Stimulated activated CD4-positive, alpha-beta T cell treated with anti-CD3 and anti-CD28 coated beads, Interleukin-15, amount 100 ng/mL, for 24 hours (primary cell): ENCODE measurements around the gene PNO1.
"Not testable (repeated sequence)": the region's sequence is repeated elsewhere in the genome, so short reads cannot be mapped to it uniquely, and the experiment has no call there.

Source experiments
- DNase-seq: peaks from one replicate; pipeline ENCODE4 v3.0.0-alpha.2; 2020

The PNO1 gene

DNA sequence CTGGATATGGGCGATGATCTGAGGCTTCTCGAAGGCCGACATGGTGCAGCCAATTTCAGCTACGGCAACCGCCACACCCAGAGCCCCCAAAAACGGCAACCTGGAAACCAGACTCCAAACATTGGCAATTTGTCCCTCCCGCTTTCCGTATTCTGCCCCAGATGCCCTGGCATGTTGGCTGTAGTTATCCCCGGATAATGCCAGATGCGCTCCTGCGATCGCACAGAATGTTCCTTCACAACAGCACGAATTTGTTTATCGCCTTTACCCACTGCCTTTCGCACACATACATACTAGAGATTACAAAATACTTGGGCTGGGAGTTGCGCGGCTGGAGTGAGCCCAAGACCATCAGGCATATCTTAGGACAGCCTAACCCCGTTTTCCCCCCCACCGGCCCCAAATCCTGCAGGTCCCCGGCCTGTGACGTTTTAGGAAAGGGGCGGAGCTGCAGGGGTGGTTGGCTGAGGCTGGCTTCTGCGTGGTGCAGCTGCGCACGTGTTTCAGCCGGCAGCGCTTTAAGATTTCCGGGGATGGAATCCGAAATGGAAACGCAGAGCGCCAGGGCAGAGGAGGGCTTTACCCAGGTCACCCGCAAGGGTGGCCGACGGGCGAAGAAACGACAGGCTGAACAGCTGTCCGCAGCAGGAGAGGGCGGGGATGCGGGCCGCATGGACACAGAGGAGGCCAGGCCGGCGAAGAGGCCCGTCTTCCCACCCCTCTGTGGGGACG, at the start of gene PNO1:
PNO1 (plus strand) TSS at position 487 of the 732 bp plus-strand sequence; CDS start at position 534, 47 bp downstream.
- DNase-seq, result peak; percentile 98

DNA sequence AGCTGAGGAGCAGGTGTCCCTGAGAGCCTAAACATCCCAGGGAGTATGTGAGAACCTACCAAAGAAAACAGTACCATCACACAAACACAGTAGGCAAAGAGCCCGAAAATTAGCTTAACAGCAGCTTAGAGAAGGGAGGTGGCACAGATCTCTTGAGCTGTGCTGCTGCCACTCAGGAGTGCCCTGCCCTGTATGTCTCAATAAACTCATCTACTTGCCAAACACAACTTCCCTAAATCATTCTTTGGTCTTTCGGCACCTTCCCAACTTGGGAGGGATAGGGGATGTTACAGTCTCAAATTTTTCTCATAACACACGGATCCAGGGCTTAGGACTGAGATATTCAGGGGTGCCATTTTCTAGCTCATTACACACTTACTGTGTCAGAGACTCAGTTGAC, 49.6 kb upstream of the PNO1 start:
- DNase-seq, result no peak

DNA sequence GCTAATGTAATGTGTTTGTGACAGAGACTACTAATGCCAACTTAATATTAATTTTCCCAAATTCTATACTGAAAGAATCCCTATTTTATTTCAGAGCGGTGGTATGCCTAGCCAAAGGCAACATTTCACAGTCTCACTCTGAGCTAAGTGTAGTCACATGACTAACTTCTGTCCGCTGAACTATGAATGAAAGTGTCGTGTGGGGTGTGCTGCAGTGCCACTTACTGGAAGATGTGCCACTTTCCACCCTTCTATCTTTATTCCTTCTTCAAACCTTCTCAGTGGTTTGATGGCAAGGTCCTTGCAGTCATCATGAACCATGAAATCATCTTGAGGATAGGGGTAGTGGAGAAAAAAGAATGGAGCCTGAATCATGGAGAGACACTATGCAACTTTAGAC, 47.6 kb upstream of the PNO1 start:
- DNase-seq, result no peak

- no peak for DNase-seq
Observed at GRCh38 chr2:68115965-68116364, 41.7 kb upstream of the PNO1 start.

GRCh38 chr2:68117922-68118321, 39.8 kb upstream of the PNO1 start:
- DNase-seq, result not testable (repeated sequence)

DNA sequence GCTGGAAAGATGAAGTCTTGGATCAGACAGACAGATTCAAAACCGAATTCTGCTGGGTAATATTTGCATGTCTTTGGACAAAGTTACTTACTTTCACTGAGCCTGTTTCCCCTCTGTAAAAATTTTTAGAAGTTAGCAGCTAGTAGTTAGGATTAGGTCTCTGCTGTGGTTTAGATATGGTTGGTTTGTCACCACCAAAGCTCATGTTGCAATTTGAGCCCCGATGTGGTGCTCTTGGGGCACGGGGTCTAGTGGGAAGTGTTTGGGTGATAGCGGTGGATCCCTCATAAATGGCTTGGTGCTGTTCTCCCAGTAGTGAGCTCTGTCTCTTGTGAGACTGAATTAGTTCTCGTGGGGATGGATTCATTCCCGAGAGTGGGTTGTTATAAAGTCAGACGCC, 38.9 kb upstream of the PNO1 start:
- DNase-seq, result no peak

- DNase-seq, result no peak
Observed at GRCh38 chr2:68119504-68119903, 38.2 kb upstream of the PNO1 start.

DNA sequence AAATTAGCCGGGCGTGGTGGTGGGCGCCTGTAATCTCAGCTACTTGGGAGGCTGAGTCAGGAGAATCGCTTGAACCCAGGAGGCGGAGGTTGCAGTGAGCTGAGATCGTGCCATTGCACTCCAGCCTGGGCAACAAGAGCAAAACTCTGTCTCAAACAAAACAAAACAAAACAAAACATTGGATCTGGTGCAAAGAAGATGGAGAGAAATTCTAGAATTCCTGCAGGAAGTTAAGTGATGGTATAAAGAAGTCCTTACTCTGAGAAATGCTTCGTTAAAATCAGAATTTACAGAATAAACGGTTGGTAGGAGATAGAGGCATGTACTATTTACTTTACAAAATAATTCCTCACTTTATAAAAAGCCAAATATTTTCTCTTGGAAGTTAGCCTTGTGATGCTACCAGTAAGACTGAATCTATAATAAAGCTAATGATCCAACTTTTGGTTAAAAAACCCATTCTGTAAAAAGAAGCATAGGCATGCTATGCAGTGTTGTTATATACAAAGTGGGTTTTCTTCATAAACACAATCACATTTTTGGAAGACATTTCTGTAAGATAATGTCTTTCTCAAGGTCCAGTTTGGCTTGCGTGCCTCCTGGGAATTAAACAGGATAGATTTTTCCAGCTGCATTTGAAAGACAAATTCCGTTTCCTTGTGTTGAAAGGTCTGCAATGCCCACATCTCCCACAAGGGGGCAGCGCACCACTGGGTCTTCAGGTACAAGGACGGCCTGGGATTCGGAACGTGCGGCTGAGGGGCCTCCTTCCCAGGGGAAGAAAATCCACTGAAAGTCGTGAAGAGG, 35.6 kb upstream of the PNO1 start:
- DNase-seq, result peak; percentile 85

DNA sequence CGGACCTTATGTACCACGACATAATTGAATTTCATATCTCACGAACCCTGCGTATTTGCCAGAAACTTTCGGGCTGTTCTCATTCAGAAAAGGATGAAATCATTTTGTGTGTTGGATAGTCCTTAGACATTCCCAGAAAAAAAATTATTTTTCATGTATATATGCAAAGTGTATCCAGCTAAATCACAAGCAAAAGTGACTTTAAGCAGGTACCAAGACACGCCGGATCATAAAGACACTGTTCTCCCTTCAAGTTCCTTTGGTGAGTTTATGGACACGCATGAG, 35.1 kb upstream of the PNO1 start:
- no peak for DNase-seq

- no peak for DNase-seq
Observed at GRCh38 chr2:68124321-68124720, 33.4 kb upstream of the PNO1 start.

DNA sequence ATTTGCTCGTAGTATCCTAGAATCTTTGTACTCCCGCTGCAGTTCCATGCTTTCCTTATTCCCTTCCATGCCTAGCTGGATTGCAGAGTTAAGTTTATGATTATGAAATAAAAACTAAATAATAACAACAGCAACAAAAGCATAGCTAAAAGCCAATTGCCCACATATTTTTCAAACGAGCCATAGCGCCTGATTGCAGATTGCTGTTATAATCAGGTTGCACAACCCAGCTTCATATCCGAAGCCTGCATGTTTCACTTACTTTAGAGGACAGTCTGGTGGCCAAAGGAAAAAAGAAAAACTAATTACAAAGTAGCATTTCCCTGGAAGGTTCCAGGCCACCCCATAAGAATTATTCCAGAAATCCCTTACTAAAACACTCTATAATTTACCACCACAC, 31.9 kb upstream of the PNO1 start:
- no peak for DNase-seq

DNA sequence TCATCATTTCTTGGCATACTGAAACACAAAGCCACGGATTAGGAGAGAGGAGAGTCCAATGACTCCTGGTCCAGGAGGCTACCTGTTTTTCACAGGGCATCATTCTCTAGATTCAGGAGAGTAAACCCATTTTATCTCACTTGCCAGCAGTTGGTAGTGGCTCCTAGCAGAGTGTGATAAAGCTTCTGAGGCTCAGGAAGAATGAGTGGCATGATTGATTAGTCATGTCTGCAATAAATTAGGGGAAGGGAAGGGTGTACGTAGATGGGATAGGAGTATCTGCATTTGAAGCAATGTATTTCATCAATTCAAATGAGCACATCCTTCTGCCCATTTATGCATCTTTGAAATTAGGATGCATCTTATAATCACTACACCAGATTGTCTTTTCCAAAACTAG, 31.1 kb upstream of the PNO1 start:
- DNase-seq, result no peak

- no peak for DNase-seq
Observed at GRCh38 chr2:68127358-68128242, 30.1 kb upstream of the PNO1 start.

DNA sequence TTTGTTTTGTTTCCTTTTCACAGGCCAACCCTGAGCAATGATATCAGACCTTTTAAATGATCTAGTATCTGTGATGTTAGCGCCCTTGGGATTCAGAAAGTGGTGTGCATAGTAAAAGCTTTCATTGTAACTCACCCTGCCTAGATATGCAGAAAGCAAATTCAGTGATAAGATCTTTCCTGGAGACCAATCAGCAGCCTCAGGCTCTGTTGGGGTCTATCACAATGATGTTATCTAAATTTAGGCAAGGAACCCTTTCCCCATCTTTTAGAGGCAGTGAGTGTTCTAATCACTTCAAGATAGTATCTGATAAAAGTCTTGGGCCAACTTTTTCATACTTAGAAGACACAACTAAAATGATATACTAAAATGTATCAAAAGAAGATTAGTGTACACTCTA, 23.6 kb upstream of the PNO1 start:
- DNase-seq, result no peak

- DNase-seq, result no peak
Observed at GRCh38 chr2:68134554-68134953, 23.1 kb upstream of the PNO1 start.

DNA sequence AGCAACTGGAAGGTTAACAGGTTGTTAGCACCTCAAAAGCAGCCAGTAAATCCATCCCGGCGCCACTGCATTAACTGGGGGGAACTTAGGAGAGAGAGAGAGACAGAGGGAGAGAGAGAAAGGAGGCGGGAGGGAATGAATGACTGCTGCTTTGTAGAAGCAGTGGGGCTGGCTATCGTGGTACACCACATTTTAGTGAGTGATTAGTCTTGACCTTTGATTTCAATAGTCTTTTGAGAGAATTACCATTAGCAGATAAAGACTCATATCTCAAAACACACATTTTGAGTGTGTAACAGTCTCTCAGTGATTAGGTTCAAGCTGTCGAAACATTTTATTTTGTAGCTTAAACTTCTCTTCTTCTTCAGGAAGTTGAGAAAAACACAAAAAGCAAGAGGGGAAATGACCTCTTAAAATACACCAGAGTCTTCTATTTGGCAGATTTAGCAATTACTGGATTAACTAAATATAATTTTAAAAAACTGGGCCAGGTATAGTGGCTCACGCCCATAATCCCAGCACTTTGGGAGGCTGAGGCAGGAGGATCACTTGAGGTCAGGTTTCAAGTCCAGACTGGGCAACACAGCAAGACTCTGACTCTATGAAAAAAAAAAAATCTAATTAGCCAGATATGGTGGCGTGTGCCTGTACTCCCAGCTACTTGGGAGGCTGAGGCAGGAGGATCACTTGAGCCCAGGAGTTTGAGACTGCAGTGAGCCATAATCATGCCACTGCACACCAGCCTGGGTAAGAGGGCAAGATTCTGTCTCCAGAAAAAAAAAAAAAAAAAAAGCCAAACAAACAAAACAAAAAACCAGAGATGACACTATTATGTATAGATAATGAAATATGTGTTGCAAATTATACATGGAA, 22.0 kb upstream of the PNO1 start:
- no peak for DNase-seq

GRCh38 chr2:68141875-68142274, 15.8 kb upstream of the PNO1 start:
- no peak for DNase-seq

- no peak for DNase-seq
Observed at GRCh38 chr2:68151037-68151436, 6.7 kb upstream of the PNO1 start.

- DNase-seq, result no peak
Observed at GRCh38 chr2:68152681-68153347, 4.9 kb upstream of the PNO1 start.

- no peak for DNase-seq
Observed at GRCh38 chr2:68155618-68156017, 2.1 kb upstream of the PNO1 start.

DNA sequence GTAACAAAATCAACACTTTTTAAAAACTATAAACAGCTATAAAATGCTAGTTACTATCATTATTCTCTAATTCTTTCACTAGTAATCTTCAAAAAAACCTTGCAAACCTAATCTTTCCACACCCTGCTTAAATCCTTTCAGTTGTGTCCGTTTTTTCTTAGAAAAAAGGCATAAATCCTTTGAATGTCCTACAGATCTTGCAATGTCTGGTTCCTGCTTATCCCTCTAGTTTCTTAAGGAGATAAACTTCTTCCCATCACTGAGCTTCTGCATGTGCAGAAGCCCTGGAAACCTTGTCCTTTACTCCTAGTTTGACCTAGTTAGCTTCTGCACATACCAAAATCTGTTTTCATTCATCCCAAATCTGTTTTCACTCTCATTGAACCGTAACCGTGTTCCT, 1.3 kb upstream of the PNO1 start:
- no peak for DNase-seq

GRCh38 chr2:68157002-68157401, 686 bp upstream of the PNO1 start:
- no peak for DNase-seq
